AG10803 (cell line): ENCODE results near the gene FAM131A.

Source experiments
- DNase-seq: peaks from one replicate; pipeline ENCODE4 v3.0.0; 2010; ENCODE audit warnings: low read depth
- H3K4me3 ChIP-seq: 2 replicates; pipeline ENCODE4 v1.5.1; 2011; ENCODE audit warnings: mild to moderate bottlenecking, low read length, control low read depth
- CTCF ChIP-seq: conservative IDR thresholded peaks from 2 replicates; pipeline ENCODE4 v1.5.1; 2011; ENCODE audit warnings: mild to moderate bottlenecking, low read length, control low read depth, inconsistent platforms

The FAM131A gene

GRCh38 chr3:184391266-184391665, 53.9 kb downstream of the FAM131A start:
- no peak overlapping the region for H3K4me3 ChIP-seq
- no peak for TF ChIP-seq CTCF
- no peak for DNase-seq

GRCh38 chr3:184395320-184395660, 57.9 kb downstream of the FAM131A start:
- H3K4me3 ChIP-seq, result no peak overlapping the region
- no peak for TF ChIP-seq CTCF
- DNase-seq, result no peak
